C1 segment of cervical spinal cord (tissue), 14 donors: Measurements from ENCODE around the gene AHNAK.
A peak's percentile ranks its signal among the peaks of the same experiment; 100 is the strongest.
"Not testable (repeated sequence)": the region's sequence is repeated elsewhere in the genome, so short reads cannot be mapped to it uniquely, and the experiment has no call there.

Experiments used
- DNase-seq, 14 donors: peaks; one replicate each; lab custom pipeline; 2025; lab: John Stamatoyannopoulos, UW

AHNAK gene

DNA sequence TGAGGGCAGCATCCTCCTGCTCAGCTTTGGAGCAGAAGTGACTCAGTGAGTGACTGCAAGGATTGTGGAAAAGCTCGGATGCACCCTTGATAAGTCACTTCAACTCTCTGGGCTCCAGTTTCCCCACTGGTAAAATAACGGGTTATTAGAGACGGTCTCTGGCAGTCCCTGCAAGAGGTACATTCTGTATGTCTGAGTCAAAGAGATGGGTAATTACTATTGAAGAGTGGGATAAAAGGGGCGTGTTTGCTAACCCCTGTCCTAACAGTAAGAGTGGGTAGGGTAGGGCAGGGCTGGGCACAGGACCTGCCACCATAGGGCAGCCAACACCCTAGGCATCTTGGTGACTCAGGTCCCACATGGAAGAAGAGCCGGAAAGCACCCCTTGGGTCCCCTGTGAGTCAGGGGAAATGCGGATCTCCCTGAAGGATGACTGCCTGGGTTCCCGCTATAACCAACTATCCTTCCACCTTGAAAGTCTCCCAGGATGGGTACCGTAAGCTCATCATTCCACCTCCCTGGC lies 7.3 kb upstream of the AHNAK start:
- DNase-seq: no peak

DNA sequence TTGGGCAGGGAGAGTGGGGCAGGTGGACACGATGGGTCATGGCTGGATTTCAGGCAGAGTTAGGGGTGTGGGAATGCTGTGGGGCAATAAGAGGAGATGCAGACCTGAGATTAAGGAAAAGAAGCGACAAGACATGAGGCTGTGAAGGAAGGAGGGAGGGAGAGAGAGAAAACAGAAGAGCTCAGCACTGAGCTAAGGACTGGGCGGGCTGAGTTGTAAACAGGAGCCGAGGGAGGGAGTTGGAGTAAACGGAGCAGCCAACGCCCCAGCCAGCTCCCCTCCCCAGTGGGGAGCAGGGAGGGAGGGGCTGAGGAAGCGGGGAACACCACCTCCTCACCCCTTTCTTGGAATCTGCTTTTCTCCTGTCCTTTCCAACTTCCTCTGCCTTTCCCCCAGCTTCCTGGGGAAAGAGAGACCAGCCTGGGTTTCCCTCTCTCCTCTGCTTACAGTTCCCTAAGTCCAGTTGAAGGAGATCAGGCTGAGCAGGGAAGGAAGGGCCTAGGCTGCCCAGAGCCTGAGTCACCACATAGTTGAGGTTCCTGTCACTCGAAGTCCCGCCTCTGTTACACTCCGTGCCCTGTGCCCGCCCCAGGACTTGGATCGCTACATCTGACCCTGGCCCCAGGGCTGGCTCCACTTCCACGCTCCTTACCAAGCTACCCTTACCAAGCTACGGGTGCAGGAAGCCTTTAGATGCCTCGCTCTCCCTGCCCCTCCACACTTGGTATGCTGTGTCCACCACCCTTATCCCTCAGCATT lies 6.7 kb upstream of the AHNAK start:
- peak in 5 of 14 donors; percentile 14 to 59 (median 31) for DNase-seq

DNA sequence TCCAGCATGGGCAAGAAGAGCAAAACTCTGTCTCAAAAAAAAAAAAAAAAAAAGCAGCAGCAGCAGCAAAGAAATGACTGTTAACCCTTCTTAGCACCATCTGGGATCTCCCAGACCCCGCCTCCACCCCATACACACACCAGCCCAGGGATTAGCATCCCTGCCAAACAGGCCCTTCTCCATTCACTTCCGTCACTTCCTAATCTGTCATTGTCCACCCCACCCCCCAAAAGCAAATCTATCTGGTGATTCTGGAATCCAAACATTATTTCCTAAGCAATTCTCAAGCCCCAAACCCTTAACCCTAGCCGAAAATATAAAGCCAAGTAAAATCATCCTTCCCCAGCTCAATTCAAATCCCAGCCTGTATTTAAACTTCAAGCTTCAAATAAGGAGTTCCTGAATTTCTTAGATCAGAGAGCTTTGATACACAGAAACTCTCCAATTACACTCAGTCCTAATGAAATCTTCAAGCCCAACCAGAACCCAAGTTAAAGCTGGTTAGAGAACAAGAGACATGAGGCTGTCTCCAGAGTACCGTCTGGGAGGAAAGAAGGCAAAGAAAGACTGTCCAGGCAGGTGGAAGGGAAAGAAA lies 6.0 kb upstream of the AHNAK start:
- no peak for DNase-seq

DNA sequence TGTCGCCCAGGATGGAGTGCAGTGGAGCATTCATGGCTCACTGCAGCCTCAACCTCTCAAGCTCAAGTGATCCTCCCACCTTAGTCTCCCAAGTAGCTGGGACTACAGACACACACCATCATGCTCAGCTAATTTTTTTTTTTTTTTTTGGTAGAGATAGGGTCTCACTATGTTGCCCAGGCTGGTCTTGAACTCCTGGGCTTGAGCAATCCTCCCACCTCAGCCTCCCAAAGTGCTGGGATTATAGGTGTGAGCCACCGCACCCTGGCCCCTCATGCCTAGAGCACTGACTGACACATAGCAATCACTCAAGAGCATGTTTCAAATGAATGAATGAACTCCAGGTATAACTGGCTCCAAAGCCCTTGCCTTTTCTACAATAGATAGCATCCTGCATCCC lies 3.9 kb upstream of the AHNAK start:
- DNase-seq: not testable (repeated sequence)

GRCh38 chr11:62548545-62549335 lies 2.1 kb upstream of the AHNAK start:
- no peak for DNase-seq

DNA sequence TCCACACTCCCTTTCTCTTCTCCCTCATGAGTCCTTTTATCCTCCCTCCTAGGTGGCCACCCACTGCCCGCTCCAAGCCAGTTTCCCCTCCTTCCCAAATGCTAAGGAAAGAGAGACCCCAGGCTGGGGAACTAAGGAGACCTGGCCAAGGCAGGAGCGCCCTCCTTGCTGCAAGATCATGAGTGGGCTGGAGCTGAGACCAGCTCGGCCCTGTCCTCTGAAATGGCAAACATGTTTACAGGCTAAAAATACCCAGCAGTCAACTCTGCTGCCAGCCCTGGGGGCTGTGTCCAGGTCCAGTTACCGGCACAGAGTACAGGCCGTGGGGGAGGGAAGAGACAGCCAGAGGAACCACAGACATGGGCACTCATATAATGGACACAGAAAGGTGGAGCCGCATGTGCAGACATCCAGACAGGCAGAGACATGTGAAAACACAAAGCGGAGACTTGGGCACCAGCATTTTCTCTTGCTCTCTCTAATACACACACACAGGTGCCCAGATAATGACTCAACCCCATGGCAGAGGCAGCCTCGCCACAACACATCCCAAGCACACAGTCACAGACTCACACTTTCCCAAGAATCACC lies 1.2 kb upstream of the AHNAK start:
- DNase-seq: peak in 1 of 14 donors; percentile 87

GRCh38 chr11:62546929-62547625 lies 471 bp upstream of the AHNAK start:
- DNase-seq: peak in 3 of 14 donors; percentile 18 to 53 (median 42)

DNA sequence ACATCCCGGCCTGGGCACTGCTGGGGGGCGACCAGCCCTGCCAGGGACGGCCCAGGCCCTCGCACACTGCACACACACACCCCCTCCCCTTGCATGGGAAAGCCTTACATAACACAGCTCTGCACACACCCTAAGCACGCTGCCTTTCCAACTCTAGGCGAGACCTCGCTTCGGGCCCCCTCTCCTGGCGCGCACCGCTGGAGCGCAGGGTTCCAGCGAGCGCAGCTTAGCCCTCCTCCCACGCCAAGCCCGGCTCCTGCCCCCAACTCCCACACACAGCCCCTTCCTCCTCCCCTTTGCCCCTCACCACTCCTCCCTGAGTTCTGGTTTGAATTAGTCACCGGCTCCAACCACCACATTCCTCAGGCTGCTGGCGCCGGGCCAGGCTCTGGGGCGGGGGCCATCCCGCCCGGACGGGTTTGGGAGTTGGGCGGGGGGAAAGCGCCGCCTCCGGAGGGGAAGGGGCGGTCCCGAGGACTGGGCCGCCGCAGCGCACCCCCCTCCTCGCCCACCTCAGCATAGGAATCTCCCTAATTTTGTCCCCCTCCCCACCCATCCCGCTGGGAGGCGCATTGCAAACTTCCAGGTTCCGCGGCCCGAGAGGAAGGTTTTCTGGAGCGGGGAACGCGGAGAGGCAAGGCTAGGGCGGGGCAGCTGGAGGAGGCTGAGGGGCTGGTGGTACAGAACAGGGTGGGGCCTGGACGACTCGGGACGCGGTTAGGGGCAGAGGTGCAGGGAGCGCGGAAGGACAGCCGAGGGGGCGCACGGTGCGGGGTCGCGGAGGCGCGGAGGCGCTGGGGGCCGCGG lies 966 bp downstream of the AHNAK start:
- peak in 10 of 14 donors; percentile 27 to 78 (median 49) for DNase-seq

DNA sequence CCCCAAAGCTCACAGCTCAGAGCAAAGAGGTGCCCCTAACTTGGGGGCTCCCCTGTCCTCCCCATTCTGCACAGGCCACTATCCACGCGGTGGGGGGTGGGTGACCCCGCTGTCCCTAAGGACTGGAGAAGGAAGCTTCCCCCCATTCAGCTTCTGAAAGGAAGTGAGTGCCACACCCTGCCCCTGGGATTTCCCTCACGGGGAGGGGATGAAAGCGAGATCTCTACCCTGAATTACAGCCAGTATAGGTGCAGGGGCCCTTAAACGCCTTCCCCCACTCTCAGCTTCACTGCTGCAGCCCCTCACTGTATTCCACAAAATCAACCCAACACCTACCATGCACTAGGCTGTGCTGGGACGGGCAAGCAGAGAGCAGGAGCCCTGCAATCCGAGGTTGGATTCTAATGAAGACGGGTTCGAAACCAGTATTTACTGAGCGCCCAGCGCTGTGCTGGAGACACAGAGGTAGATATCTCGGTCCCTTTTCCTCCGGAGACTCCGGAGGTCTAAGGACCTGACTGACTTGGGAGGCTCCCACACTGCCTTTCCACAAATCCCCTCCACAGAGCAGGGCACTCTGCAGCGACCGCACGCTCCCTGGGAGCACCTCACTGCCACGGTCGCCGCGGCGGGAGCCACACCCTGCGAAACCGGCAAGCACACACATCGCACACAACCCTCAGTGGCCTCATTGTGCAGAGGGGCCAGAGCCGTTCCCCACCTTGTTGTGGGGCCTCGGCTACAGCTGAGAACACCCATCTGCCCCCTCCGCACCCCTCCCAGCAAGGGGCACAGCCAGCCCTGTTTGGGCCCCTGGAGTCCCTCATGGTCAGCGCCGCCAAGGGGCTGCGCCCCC lies 1.8 kb downstream of the AHNAK start:
- DNase-seq: peak in 2 of 14 donors; percentile 31

- peak in 2 of 14 donors; percentile 25 to 39 for DNase-seq
Observed at GRCh38 chr11:62543680-62544444, 2.7 kb downstream of the AHNAK start.

GRCh38 chr11:62542750-62543567 lies 3.6 kb downstream of the AHNAK start:
- peak in 12 of 14 donors; percentile 14 to 81 (median 60) for DNase-seq

GRCh38 chr11:62542111-62542745 lies 4.4 kb downstream of the AHNAK start:
- no peak for DNase-seq

DNA sequence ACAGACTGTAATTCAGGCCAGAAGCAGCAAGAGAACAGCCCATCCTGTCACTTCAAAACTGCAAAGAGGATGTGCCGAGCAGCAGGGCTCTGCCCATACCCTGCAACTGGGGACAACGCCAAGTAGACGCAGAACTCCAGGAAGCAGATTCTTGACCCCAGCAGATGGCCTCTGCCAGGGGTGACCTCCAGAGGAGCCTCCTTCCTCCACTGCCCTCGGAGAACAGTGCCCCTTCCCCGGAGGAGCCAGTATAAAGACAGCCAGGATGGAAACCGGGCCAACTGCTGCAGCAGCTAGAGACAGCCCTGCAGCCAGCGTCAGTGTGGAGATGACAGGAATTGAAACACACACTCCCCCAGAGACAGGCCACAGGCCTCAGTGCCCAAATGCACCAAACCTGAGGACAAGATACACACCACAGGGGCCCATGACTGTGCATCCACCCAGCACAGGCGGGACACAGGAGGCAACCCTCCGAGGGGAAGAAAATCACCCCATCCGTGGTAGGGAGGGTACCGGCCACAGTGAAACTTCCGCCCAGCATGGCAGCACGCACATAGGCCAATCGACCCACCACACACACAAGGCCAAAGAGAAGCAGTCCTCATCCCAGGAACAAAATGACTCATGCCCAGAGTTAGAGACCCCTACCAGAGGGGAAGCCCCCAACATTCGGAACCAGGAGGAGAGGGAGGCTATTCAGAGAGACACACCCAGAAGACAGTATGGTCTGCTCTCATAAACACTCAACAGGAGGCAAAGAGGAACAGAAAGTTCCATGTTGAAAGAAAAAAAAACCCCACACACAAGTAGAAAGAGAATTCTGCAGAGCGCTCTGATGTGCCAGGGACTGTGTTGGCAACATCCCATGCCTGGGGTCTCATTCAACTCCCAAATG lies 5.6 kb downstream of the AHNAK start:
- peak in 7 of 14 donors; percentile 27 to 54 (median 34) for DNase-seq

DNA sequence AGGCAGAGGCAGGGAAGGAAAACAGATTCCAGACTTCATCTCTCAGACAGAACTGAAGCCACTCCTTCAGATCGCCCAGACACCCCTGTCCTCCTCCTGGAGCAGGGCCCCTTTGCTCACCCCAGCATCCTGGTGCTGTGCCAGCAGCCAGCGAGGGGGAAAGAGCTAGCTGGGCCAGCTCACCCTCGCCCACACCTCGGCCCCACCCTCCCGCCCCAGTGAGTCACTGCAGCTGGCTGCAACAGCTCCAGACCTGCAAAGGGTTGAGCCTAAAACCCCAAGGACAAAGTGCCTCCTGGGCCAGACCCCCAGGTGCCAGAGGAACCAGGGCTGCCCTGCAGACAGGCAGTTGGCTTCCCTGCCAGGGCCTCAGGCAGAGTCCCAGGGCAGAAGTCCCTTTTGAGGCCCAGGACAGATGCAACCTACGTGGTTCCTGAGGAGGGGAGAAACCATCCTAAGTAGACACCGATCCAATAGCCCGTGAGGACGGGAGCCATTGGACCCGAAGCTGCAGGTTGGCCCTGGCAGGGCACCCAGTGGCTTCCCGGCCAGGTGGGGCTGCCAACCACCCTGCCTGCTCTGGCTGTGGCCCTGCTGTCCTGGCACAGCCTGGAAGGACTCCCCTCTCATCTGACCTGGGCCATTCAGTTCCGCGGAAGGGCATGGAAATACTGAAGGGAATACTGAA lies 7.2 kb downstream of the AHNAK start:
- peak in 5 of 14 donors; percentile 12 to 62 (median 16) for DNase-seq

- no peak for DNase-seq
Observed at GRCh38 chr11:62538470-62539237, 8.0 kb downstream of the AHNAK start.
